Panc1 (cell line): Measurements from ENCODE around the gene ITPKB.

ENCODE experiments used
- CTCF ChIP-seq: fragments of 450-650 bp; IDR thresholded peaks from 2 replicates; pipeline ENCODE4 v1.5.1; 2017; ENCODE audit warnings: mild to moderate bottlenecking
- POLR2AphosphoS5 ChIP-seq: IDR thresholded peaks from 2 replicates; pipeline ENCODE4 v1.6.1; 2012; ENCODE audit warnings: mild to moderate bottlenecking, low read depth, low read length, moderate library complexity
- REST ChIP-seq, 2 experiments: IDR thresholded peaks; 2 replicates each; pipeline ENCODE4 v1.6.1; 2011 to 2012; ENCODE audit warnings: low read depth in 2 of 2, control low read depth in 1 of 2, low read length in 1 of 2, mild to moderate bottlenecking in 1 of 2, moderate library complexity in 1 of 2; ENCODE audit not compliant: insufficient read depth in 1 of 2

DNA sequence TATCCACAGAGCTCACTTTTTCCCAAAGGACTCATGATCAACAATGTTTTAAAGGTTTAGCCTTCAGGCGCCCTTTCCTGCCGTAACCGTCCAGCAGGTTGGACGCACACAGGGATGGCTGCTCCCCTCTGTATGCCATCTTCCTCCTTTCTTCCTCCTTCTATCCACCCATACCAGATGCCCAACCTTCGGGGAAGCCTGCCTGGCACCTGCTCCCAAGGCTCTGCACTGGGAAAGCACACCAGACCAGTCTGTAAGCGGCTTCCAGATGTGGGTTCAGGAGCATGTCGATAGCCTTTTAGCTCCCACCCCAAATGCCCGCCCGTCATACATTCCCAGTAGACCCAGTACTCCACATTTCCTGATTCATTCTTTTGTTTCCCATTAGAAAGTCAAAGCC, 137.6 kb downstream of the ITPKB start:
- TF ChIP-seq CTCF (no peak), REST (IDR thresholded peaks at IDR 0.05; ENCODE audit: insufficient read depth in 1 of 2, low read depth in 2 of 2, low read length in 1 of 2) (no peak), POLR2AphosphoS5 (no peak)
